ENCODE data around the gene RELA. TPM values are rescaled to one million over a fixed set of nuclear protein-coding genes. Genes with fewer than 3 reads are reported as not detected.

The RELA gene
- total and polyA plus RNA-seq, 10 of the 15 experiments (the other 5 are each of a cell fraction or from before 2014, with no cell fraction given): 5.1 to 56.4 (median 34.2) TPM

GRCh38 chr11:65633390-65634108 lies 29.2 kb downstream of the RELA start:
- H3K27ac ChIP-seq (ENCODE audit: control insufficient read depth, insufficient read depth): no peak overlapping the region
- DNase-seq (ENCODE audit: low read depth, low spot score) (no peak), ATAC-seq (no peak), FAIRE-seq (no peak)
- BruUV-seq (replicated peaks): no TSS peak
- no peak overlapping the region for H3K4me2 ChIP-seq (ENCODE audit: control insufficient read depth, insufficient read depth)
- peaks cover 4% of the 10 kb centered on the region for H3K79me2 ChIP-seq (ENCODE audit: control insufficient read depth, insufficient read depth, low read length)
- SMC1A ChIA-PET (ENCODE audit: uncharacterized antibody, unreplicated experiment): interaction anchor here (1.2 kb wide), 1 partner anchor 19 kb away, joined by 4 read pairs; no protein-coding TSS in a partner anchor
- RAD21 ChIA-PET (ENCODE audit: unreplicated experiment): no interaction called here
- CTCF ChIA-PET: interaction anchor here (0.6 kb wide), 1 partner anchor 290 kb away, joined by 3 read pairs; no protein-coding TSS in a partner anchor
- no peaks in the 10 kb centered on the region for H3K9me3 ChIP-seq (replicated peaks; ENCODE audit: control insufficient read depth, insufficient read depth, low read length)
- no peak overlapping the region for H3K4me3 ChIP-seq
- POLR2A ChIA-PET: no interaction called here
- intact Hi-C loops (cut with micrococcal nuclease; ENCODE audit: unreplicated experiment): no loop called here
- H3K9ac ChIP-seq (ENCODE audit: control insufficient read depth, insufficient read depth, low read length): no peak overlapping the region
- H2AFZ ChIP-seq (ENCODE audit: control insufficient read depth, low read depth, low read length): no peak overlapping the region
- H3K36me3 ChIP-seq (ENCODE audit: control insufficient read depth in 2 of 2, insufficient read depth in 2 of 2, low read length in 1 of 2): peaks cover 25 to 44% of the 10 kb centered on the region in 2 experiments
- in situ Hi-C loops (cut with MboI): no loop called here
- H4K20me1 ChIP-seq (ENCODE audit: control insufficient read depth, insufficient read depth): no peaks in the 10 kb centered on the region
- no peaks in the 10 kb centered on the region for H3K27me3 ChIP-seq (replicated peaks in 1 of 2; ENCODE audit: control insufficient read depth in 2 of 2, insufficient read depth in 2 of 2, low read length in 1 of 2)
- 84% methylated on average over 20 of the region's 20 CpGs for WGBS (ENCODE audit: insufficient coverage, insufficient replicate concordance, low lambda C conversion rate, missing lambda C conversion rate)
- H3K4me1 ChIP-seq (ENCODE audit: control insufficient read depth, insufficient read depth, low read length): peaks cover 4% of the 10 kb centered on the region; the same call in 1 of the 2 replicates
- no peak for TF ChIP-seq HDGF (IDR thresholded peaks at IDR 0.05)

- Histone ChIP-seq H4K20me1 (ENCODE audit: control insufficient read depth, insufficient read depth) (no peaks in the 10 kb centered on the region), H2AFZ (ENCODE audit: control insufficient read depth, low read depth, low read length) (no peak overlapping the region), H3K27ac (ENCODE audit: control insufficient read depth, insufficient read depth) (no peak overlapping the region), H3K4me3 (no peak overlapping the region), H3K79me2 (ENCODE audit: control insufficient read depth, insufficient read depth, low read length) (no peaks in the 10 kb centered on the region), H3K4me1 (ENCODE audit: control insufficient read depth, insufficient read depth, low read length) (no peaks in the 10 kb centered on the region), H3K9me3 (replicated peaks; ENCODE audit: control insufficient read depth, insufficient read depth, low read length) (no peaks in the 10 kb centered on the region), H3K4me2 (ENCODE audit: control insufficient read depth, insufficient read depth) (no peak overlapping the region), H3K36me3 (ENCODE audit: control insufficient read depth in 2 of 2, insufficient read depth in 2 of 2, low read length in 1 of 2) (peaks cover 33 to 45% of the 10 kb centered on the region in 2 experiments), H3K9ac (ENCODE audit: control insufficient read depth, insufficient read depth, low read length) (no peak overlapping the region), H3K27me3 (replicated peaks in 1 of 2; ENCODE audit: control insufficient read depth in 2 of 2, insufficient read depth in 2 of 2, low read length in 1 of 2) (no peaks in the 10 kb centered on the region)
- 91% methylated on average over 10 of the region's 11 CpGs for WGBS (ENCODE audit: insufficient coverage, insufficient replicate concordance, low lambda C conversion rate, missing lambda C conversion rate)
- TF ChIP-seq POLR2A (IDR thresholded peaks at IDR 0.05; ENCODE audit: low read depth, low read length) (0 out of 2 replicates have a peak, but pooled peaks have one; percentile 42), GATAD2B (conservative IDR thresholded peaks at IDR 0.05; ENCODE audit: low read depth) (no peak)
- ChIA-PET RAD21 (ENCODE audit: unreplicated experiment) (no interaction called here), CTCF (no interaction called here), POLR2A (no interaction called here), SMC1A (ENCODE audit: uncharacterized antibody, unreplicated experiment) (no interaction called here)
- in situ Hi-C loops (cut with MboI) (no loop called here), intact Hi-C loops (cut with micrococcal nuclease; ENCODE audit: unreplicated experiment) (no loop called here)
- ATAC-seq: no peak
- no TSS peak for BruUV-seq (replicated peaks)
- no peak for DNase-seq (ENCODE audit: low read depth, low spot score)
- no peak for FAIRE-seq
Measured at GRCh38 chr11:65630215-65630614, 32.5 kb downstream of the RELA start.
